Peyer's patch (tissue), 4 donors: Measurements from ENCODE around the gene ZNF189. TPM values are rescaled to one million over a fixed set of nuclear protein-coding genes. Genes with fewer than 3 reads are reported as not detected.

ENCODE experiments used
- DNase-seq, 3 donors: peaks; one replicate each; pipeline ENCODE4 v3.0.0-alpha.2; 2017 to 2019
- H3K27ac ChIP-seq, 4 donors: fragments of 200-600 bp; sonication (generic); one replicate each; pipeline ENCODE4 v1.5.1; 2016 to 2019
- H3K27me3 ChIP-seq, 2 donors: fragments of 200-600 bp; sonication (generic); one replicate each; pipeline ENCODE4 v1.5.1; 2019
- H3K36me3 ChIP-seq, 3 donors: fragments of 200-600 bp; sonication (generic); one replicate each; pipeline ENCODE4 v1.5.1; 2016 to 2019
- H3K4me1 ChIP-seq, 4 donors: fragments of 200-600 bp; sonication (generic); one replicate each; pipeline ENCODE4 v1.5.1; 2016 to 2019
- H3K4me3 ChIP-seq, 4 donors: fragments of 200-600 bp; sonication (generic); 1 replicate in 3 of 4; 2 replicates in 1 of 4; pipeline ENCODE4 v1.5.1; 2016 to 2019; ENCODE audit warnings: mild to moderate bottlenecking in 1 of 4
- H3K9me3 ChIP-seq, 4 donors: fragments of 200-600 bp; sonication (generic); one replicate each; pipeline ENCODE4 v1.5.1; 2016 to 2019; ENCODE audit warnings: mild to moderate bottlenecking in 1 of 4
- CTCF ChIP-seq, 6 experiments: fragments of 450-650 bp in 4 of 6; fragments of 200-600 bp in 2 of 6; sonication (generic) in 1 of 6; IDR thresholded peaks; one replicate each; pipeline ENCODE4 v1.5.1; 2017 to 2019; ENCODE audit warnings: antibody characterized with exemption in 6 of 6, mild to moderate bottlenecking in 3 of 6, moderate library complexity in 1 of 6
- POLR2A ChIP-seq, 2 donors: fragments of 450-650 bp; IDR thresholded peaks; one replicate each; pipeline ENCODE4 v1.5.1; 2017; ENCODE audit warnings: antibody characterized with exemption in 2 of 2, mild to moderate bottlenecking in 2 of 2, moderate library complexity in 2 of 2
- total RNA-seq, 4 donors: library from RNA; depleted of rRNA; stranded (reverse); fragments of >200 nt; gene quantifications; one replicate each; pipeline ENCODE4 v1.1.0, GENCODE V29; 2016

The ZNF189 gene
- total RNA-seq, 4 donors from 2014 or later: 22.8 to 33.0 (median 25.7) TPM

GRCh38 chr9:101394687-101395086 lies 4.0 kb upstream of the ZNF189 start:
- DNase-seq: no peak
- H3K9me3 ChIP-seq: no peaks in the 10 kb centered on the region
- H3K4me1 ChIP-seq: peaks cover 0 to 19% (median 5%) of the 10 kb centered on the region in 4 donors
- H3K36me3 ChIP-seq: peaks cover 0 to 14% (median 0%) of the 10 kb centered on the region in 3 donors
- no peaks in the 10 kb centered on the region for H3K27me3 ChIP-seq
- TF ChIP-seq POLR2A (IDR thresholded peaks at IDR 0.05): no peak
- TF ChIP-seq CTCF (IDR thresholded peaks at IDR 0.05): no peak
- H3K4me3 ChIP-seq: no peak overlapping the region
- no peak overlapping the region for H3K27ac ChIP-seq

GRCh38 chr9:101397746-101398067 lies 944 bp upstream of the ZNF189 start:
- no peak for TF ChIP-seq CTCF (IDR thresholded peaks at IDR 0.05)
- no peak for TF ChIP-seq POLR2A (IDR thresholded peaks at IDR 0.05)
- Histone ChIP-seq H3K9me3 (no peaks in the 10 kb centered on the region), H3K27me3 (no peaks in the 10 kb centered on the region), H3K4me3 (peak overlapping the region; percentile 58 to 91 (median 76)), H3K27ac (peak overlapping the region in 3 of 4 donors; percentile 86 to 87 (median 86)), H3K4me1 (peaks cover 0 to 37% (median 9%) of the 10 kb centered on the region in 4 donors), H3K36me3 (peaks cover 0 to 27% (median 0%) of the 10 kb centered on the region in 3 donors)
- no peak for DNase-seq

GRCh38 chr9:101398930-101399642 lies 435 bp downstream of the ZNF189 start:
- TF ChIP-seq POLR2A (IDR thresholded peaks at IDR 0.05): no peak
- no peak for TF ChIP-seq CTCF (IDR thresholded peaks at IDR 0.05)
- peak in 1 of 3 donors; percentile 69 for DNase-seq
- Histone ChIP-seq H3K36me3 (peaks cover 0 to 41% (median 3%) of the 10 kb centered on the region in 3 donors), H3K4me3 (peak overlapping the region; percentile 58 to 91 (median 76)), H3K9me3 (peaks cover 0 to 9% (median 0%) of the 10 kb centered on the region in 4 donors), H3K27ac (peak overlapping the region; percentile 86 to 92 (median 88)), H3K27me3 (no peaks in the 10 kb centered on the region), H3K4me1 (peaks cover 0 to 37% (median 9%) of the 10 kb centered on the region in 4 donors)

- Histone ChIP-seq H3K9me3 (peaks cover 0 to 9% (median 0%) of the 10 kb centered on the region in 4 donors), H3K27ac (peak overlapping the region in 3 of 4 donors; percentile 86 to 92 (median 89)), H3K4me3 (peak overlapping the region; percentile 58 to 91 (median 76)), H3K36me3 (peaks cover 0 to 46% (median 3%) of the 10 kb centered on the region in 3 donors), H3K27me3 (no peaks in the 10 kb centered on the region), H3K4me1 (peaks cover 0 to 37% (median 9%) of the 10 kb centered on the region in 4 donors)
- no peak for DNase-seq
- TF ChIP-seq POLR2A (IDR thresholded peaks at IDR 0.05) (no peak), CTCF (IDR thresholded peaks at IDR 0.05) (no peak)
These were observed 956 bp downstream of the ZNF189 start for GRCh38 chr9:101399643-101399970.

GRCh38 chr9:101400120-101400519 lies 1.5 kb downstream of the ZNF189 start:
- no peak overlapping the region for H3K27ac ChIP-seq
- peaks cover 0 to 52% (median 3%) of the 10 kb centered on the region in 3 donors for H3K36me3 ChIP-seq
- H3K27me3 ChIP-seq: no peaks in the 10 kb centered on the region
- peaks cover 0 to 37% (median 9%) of the 10 kb centered on the region in 4 donors for H3K4me1 ChIP-seq
- TF ChIP-seq CTCF (IDR thresholded peaks at IDR 0.05) (no peak), POLR2A (IDR thresholded peaks at IDR 0.05) (no peak)
- peaks cover 0 to 11% (median 0%) of the 10 kb centered on the region in 4 donors for H3K9me3 ChIP-seq
- peak overlapping the region in 2 of 4 donors; percentile 77 to 91 for H3K4me3 ChIP-seq
- no peak for DNase-seq
